ENCODE data around the gene LDLRAD3.

DNA sequence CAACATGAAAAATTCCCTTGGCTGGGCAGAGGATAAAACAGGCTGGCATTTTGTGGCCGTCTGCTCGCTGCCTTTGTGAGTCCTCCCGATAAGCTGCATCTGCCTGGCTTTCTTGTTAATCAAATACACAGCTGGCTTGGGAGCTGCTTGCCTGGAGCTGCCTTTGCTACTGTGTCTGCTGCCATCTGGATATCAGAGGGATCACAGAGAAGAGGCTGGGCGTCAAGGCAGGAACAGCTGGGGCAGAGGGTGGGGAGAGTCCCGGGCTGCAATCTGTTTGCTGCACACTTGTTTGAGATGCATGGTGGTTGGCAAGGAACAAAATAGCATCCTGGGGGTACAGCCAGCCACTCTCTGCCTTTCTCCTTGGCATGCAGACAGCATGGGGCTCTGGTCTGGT lies 309.4 kb downstream of the LDLRAD3 start:
- TF ChIP-seq, protein P1, sequence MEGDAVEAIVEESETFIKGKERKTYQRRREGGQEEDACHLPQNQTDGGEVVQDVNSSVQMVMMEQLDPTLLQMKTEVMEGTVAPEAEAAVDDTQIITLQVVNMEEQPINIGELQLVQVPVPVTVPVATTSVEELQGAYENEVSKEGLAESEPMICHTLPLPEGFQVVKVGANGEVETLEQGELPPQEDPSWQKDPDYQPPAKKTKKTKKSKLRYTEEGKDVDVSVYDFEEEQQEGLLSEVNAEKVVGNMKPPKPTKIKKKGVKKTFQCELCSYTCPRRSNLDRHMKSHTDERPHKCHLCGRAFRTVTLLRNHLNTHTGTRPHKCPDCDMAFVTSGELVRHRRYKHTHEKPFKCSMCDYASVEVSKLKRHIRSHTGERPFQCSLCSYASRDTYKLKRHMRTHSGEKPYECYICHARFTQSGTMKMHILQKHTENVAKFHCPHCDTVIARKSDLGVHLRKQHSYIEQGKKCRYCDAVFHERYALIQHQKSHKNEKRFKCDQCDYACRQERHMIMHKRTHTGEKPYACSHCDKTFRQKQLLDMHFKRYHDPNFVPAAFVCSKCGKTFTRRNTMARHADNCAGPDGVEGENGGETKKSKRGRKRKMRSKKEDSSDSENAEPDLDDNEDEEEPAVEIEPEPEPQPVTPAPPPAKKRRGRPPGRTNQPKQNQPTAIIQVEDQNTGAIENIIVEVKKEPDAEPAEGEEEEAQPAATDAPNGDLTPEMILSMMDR (IDR thresholded peaks at IDR 0.05 in 8 of 11, conservative IDR thresholded peaks at IDR 0.05 in 3 of 11), result no peak
- TF ChIP-seq POLR2A (IDR thresholded peaks at IDR 0.05) (no peak), POLR2AphosphoS5 (IDR thresholded peaks at IDR 0.05) (no peak)

All from spleen (tissue), 7 donors.